Thyroid gland (tissue), 4 donors: Measurements from ENCODE around the gene ARHGEF10L.

ENCODE experiments used
- CTCF ChIP-seq, 6 experiments: fragments of 200-600 bp in 3 of 6; fragments of 450-650 bp in 3 of 6; sonication (generic) in 3 of 6; IDR thresholded peaks; one replicate each; pipeline ENCODE4 v1.5.1; 2016 to 2019; ENCODE audit warnings: antibody characterized with exemption in 6 of 6, mild to moderate bottlenecking in 2 of 6, inconsistent platforms in 1 of 6, moderate library complexity in 1 of 6
- POLR2A ChIP-seq, 2 donors: fragments of 450-650 bp; IDR thresholded peaks; one replicate each; pipeline ENCODE4 v1.6.1; 2017; ENCODE audit warnings: antibody characterized with exemption in 2 of 2, mild to moderate bottlenecking in 2 of 2, moderate library complexity in 1 of 2

GRCh38 chr1:17729248-17729647, 189.8 kb downstream of the ARHGEF10L start:
- TF ChIP-seq CTCF (IDR thresholded peaks at IDR 0.05) (no peak), POLR2A (IDR thresholded peaks at IDR 0.05) (no peak)
